Measurements from ENCODE around the gene IGFBP4.

The IGFBP4 gene

GRCh38 chr17:40457964-40458791 is 14.9 kb downstream of the IGFBP4 start:
- no peaks in the 10 kb centered on the region for H3K4me1 Mint-ChIP-seq (ENCODE audit: low read depth)
- no peaks in the 10 kb centered on the region for H3K27me3 Mint-ChIP-seq
- H3K9me3 Mint-ChIP-seq: no peaks in the 10 kb centered on the region
- H3K36me3 Mint-ChIP-seq (ENCODE audit: low read depth): no peaks in the 10 kb centered on the region
- no peak overlapping the region for H3K4me3 Mint-ChIP-seq
- H3K27ac Mint-ChIP-seq: no peak overlapping the region

- Mint-ChIP-seq H3K9me3 (no peaks in the 10 kb centered on the region), H3K4me1 (ENCODE audit: low read depth) (no peaks in the 10 kb centered on the region), H3K27me3 (no peaks in the 10 kb centered on the region), H3K27ac (no peak overlapping the region), H3K4me3 (no peak overlapping the region), H3K36me3 (ENCODE audit: low read depth) (no peaks in the 10 kb centered on the region)
These were observed 15.7 kb downstream of the IGFBP4 start for GRCh38 chr17:40458851-40459482.

GRCh38 chr17:40459636-40460603 is 16.7 kb downstream of the IGFBP4 start:
- no peaks in the 10 kb centered on the region for H3K9me3 Mint-ChIP-seq
- no peak overlapping the region for H3K4me3 Mint-ChIP-seq
- H3K4me1 Mint-ChIP-seq (ENCODE audit: low read depth): no peaks in the 10 kb centered on the region
- no peak overlapping the region for H3K27ac Mint-ChIP-seq
- no peaks in the 10 kb centered on the region for H3K36me3 Mint-ChIP-seq (ENCODE audit: low read depth)
- H3K27me3 Mint-ChIP-seq: no peaks in the 10 kb centered on the region

GRCh38 chr17:40460604-40460967 is 17.3 kb downstream of the IGFBP4 start:
- H3K27me3 Mint-ChIP-seq: no peaks in the 10 kb centered on the region
- no peak overlapping the region for H3K4me3 Mint-ChIP-seq
- no peaks in the 10 kb centered on the region for H3K9me3 Mint-ChIP-seq
- H3K36me3 Mint-ChIP-seq (ENCODE audit: low read depth): no peaks in the 10 kb centered on the region
- no peak overlapping the region for H3K27ac Mint-ChIP-seq
- H3K4me1 Mint-ChIP-seq (ENCODE audit: low read depth): no peaks in the 10 kb centered on the region

GRCh38 chr17:40460968-40461731 is 17.9 kb downstream of the IGFBP4 start:
- Mint-ChIP-seq H3K27ac (no peak overlapping the region), H3K4me3 (no peak overlapping the region), H3K36me3 (ENCODE audit: low read depth) (no peaks in the 10 kb centered on the region), H3K9me3 (no peaks in the 10 kb centered on the region), H3K4me1 (ENCODE audit: low read depth) (no peaks in the 10 kb centered on the region), H3K27me3 (no peaks in the 10 kb centered on the region)

GRCh38 chr17:40461732-40462342 is 18.6 kb downstream of the IGFBP4 start:
- H3K4me1 Mint-ChIP-seq (ENCODE audit: low read depth): no peaks in the 10 kb centered on the region
- H3K4me3 Mint-ChIP-seq: no peak overlapping the region
- H3K36me3 Mint-ChIP-seq (ENCODE audit: low read depth): no peaks in the 10 kb centered on the region
- H3K9me3 Mint-ChIP-seq: no peaks in the 10 kb centered on the region
- H3K27ac Mint-ChIP-seq: no peak overlapping the region
- H3K27me3 Mint-ChIP-seq: no peaks in the 10 kb centered on the region

GRCh38 chr17:40462343-40463121 is 19.3 kb downstream of the IGFBP4 start:
- Mint-ChIP-seq H3K4me1 (ENCODE audit: low read depth) (no peaks in the 10 kb centered on the region), H3K36me3 (ENCODE audit: low read depth) (no peaks in the 10 kb centered on the region), H3K4me3 (no peak overlapping the region), H3K27ac (no peak overlapping the region), H3K27me3 (no peaks in the 10 kb centered on the region), H3K9me3 (no peaks in the 10 kb centered on the region)

- no peaks in the 10 kb centered on the region for H3K36me3 Mint-ChIP-seq (ENCODE audit: low read depth)
- H3K27ac Mint-ChIP-seq: no peak overlapping the region
- no peaks in the 10 kb centered on the region for H3K4me1 Mint-ChIP-seq (ENCODE audit: low read depth)
- H3K4me3 Mint-ChIP-seq: no peak overlapping the region
- H3K9me3 Mint-ChIP-seq: no peaks in the 10 kb centered on the region
- H3K27me3 Mint-ChIP-seq: no peaks in the 10 kb centered on the region
These were observed 19.9 kb downstream of the IGFBP4 start for GRCh38 chr17:40463122-40463550.

- no peak overlapping the region for H3K4me3 Mint-ChIP-seq
- H3K27ac Mint-ChIP-seq: peak overlapping the region; percentile 7
- no peaks in the 10 kb centered on the region for H3K4me1 Mint-ChIP-seq (ENCODE audit: low read depth)
- H3K9me3 Mint-ChIP-seq: no peaks in the 10 kb centered on the region
- no peaks in the 10 kb centered on the region for H3K36me3 Mint-ChIP-seq (ENCODE audit: low read depth)
- no peaks in the 10 kb centered on the region for H3K27me3 Mint-ChIP-seq
These were observed 21.2 kb downstream of the IGFBP4 start for GRCh38 chr17:40464392-40464855.

- Mint-ChIP-seq H3K27me3 (no peaks in the 10 kb centered on the region), H3K4me3 (no peak overlapping the region), H3K4me1 (ENCODE audit: low read depth) (no peaks in the 10 kb centered on the region), H3K36me3 (ENCODE audit: low read depth) (no peaks in the 10 kb centered on the region), H3K27ac (no peak overlapping the region), H3K9me3 (no peaks in the 10 kb centered on the region)
These were observed 23.2 kb downstream of the IGFBP4 start for GRCh38 chr17:40466298-40466971.

- Mint-ChIP-seq H3K4me3 (no peak overlapping the region), H3K9me3 (no peaks in the 10 kb centered on the region), H3K27ac (no peak overlapping the region), H3K27me3 (no peaks in the 10 kb centered on the region), H3K36me3 (ENCODE audit: low read depth) (no peaks in the 10 kb centered on the region), H3K4me1 (ENCODE audit: low read depth) (no peaks in the 10 kb centered on the region)
These were observed 24.1 kb downstream of the IGFBP4 start for GRCh38 chr17:40467281-40467867.

- Mint-ChIP-seq H3K4me3 (no peak overlapping the region), H3K9me3 (no peaks in the 10 kb centered on the region), H3K4me1 (ENCODE audit: low read depth) (no peaks in the 10 kb centered on the region), H3K27ac (no peak overlapping the region), H3K27me3 (no peaks in the 10 kb centered on the region), H3K36me3 (ENCODE audit: low read depth) (no peaks in the 10 kb centered on the region)
These were observed 25.3 kb downstream of the IGFBP4 start for GRCh38 chr17:40468560-40468959.
